ENCODE data around the gene NDUFAF8. TPM values are rescaled to one million over a fixed set of nuclear protein-coding genes. Genes with fewer than 3 reads are reported as not detected.
A peak's percentile ranks its signal among the peaks of the same experiment; 100 is the strongest.

Gene NDUFAF8
- total and polyA plus RNA-seq, 7 experiments from 2014 or later, result 34.2 to 85.9 (median 45.1) TPM

DNA sequence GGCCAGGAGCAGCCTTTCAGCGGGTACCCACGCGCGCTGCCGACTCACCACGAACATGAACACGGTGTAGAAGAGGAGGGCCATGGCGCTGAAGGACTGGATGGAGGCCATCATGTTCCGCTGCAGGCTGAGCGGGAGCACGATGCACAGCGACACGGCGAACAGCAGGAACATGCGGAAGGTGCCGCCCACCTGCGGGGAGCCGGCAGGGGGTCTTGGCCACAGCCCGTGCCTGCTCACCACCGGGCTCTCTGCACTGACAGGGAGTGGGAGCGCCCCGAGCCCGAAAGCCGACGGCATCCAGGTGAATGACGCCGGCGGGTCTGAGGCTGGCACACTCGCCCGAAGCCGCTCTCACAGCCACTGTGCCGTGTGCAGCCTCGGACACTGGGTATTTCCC is 43.0 kb downstream of the NDUFAF8 start:
- intact Hi-C loops (cut with micrococcal nuclease), result no loop called here
- POLR2A ChIA-PET, result interaction anchor here (1.2 kb wide), 1 partner anchor 13 kb away, joined by 3 read pairs; the partner anchor contains the start of gene SLC38A10
- peaks cover 20 to 31% (median 27%) of the 10 kb centered on the region in 7 donors for H3K4me1 Mint-ChIP-seq
- no peak overlapping the region for H3K4me3 ChIP-seq (ENCODE audit: low read length)
- H3K27ac Mint-ChIP-seq, result no peak overlapping the region
- peaks cover 0 to 26% (median 7%) of the 10 kb centered on the region in 5 donors for H3K36me3 Mint-ChIP-seq
- CTCF ChIA-PET, result no interaction called here
- no peaks in the 10 kb centered on the region for H3K27me3 ChIP-seq (ENCODE audit: control insufficient read depth in 2 of 2, insufficient read depth in 2 of 2, low read length in 2 of 2)
- ATAC-seq (no peak), DNase-seq (no peak)
- H3K36me3 ChIP-seq (ENCODE audit: control insufficient read depth in 2 of 3, insufficient read depth in 3 of 3, low read length in 3 of 3), result peaks cover 0 to 57% (median 4%) of the 10 kb centered on the region in 3 experiments
- no peaks in the 10 kb centered on the region for H3K9me3 Mint-ChIP-seq
- H3K27me3 Mint-ChIP-seq, result no peaks in the 10 kb centered on the region
- H3K4me3 Mint-ChIP-seq, result no peak overlapping the region
- no peaks in the 10 kb centered on the region for H3K9me3 ChIP-seq (ENCODE audit: control insufficient read depth in 2 of 3, low read length in 3 of 3)
- H3K4me1 ChIP-seq (ENCODE audit: control insufficient read depth in 2 of 2, insufficient read depth in 2 of 2, low read length in 2 of 2), result peaks cover 16 to 17% of the 10 kb centered on the region in 2 donors
- H3K27ac ChIP-seq (ENCODE audit: low read depth, low read length), result no peak overlapping the region

DNA sequence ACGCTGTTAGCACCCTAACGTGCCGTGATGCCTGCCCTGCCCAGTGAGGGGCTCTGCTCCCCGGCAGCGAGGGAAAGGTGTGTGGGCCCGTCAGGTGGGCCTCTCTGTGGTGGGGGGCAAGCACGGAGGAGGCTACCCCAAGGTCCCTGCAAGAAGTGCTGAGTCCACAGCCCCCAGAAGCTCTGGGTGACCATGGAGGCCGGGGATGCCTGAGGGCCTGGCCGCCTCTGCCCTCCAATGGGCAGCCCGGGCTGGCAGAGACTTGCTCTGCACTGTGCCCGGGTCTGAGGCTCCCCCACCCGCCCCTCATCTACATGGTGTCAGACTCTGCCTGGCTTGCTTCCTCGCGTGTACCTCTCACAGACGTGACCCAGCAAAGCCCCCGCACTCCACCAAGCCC is 43.8 kb downstream of the NDUFAF8 start:
- Mint-ChIP-seq H3K4me1 (peaks cover 24 to 38% (median 32%) of the 10 kb centered on the region in 7 donors), H3K9me3 (no peaks in the 10 kb centered on the region), H3K27ac (no peak overlapping the region), H3K36me3 (peaks cover 0 to 24% (median 7%) of the 10 kb centered on the region in 5 donors), H3K4me3 (no peak overlapping the region), H3K27me3 (no peaks in the 10 kb centered on the region)
- H3K4me3 ChIP-seq (ENCODE audit: low read length), result no peak overlapping the region
- CTCF ChIA-PET, result no interaction called here
- H3K36me3 ChIP-seq (ENCODE audit: control insufficient read depth in 2 of 3, insufficient read depth in 3 of 3, low read length in 3 of 3), result peaks cover 0 to 57% (median 4%) of the 10 kb centered on the region in 3 experiments
- H3K27me3 ChIP-seq (ENCODE audit: control insufficient read depth in 2 of 2, insufficient read depth in 2 of 2, low read length in 2 of 2), result no peaks in the 10 kb centered on the region
- no peak overlapping the region for H3K27ac ChIP-seq (ENCODE audit: low read depth, low read length)
- no peaks in the 10 kb centered on the region for H3K9me3 ChIP-seq (ENCODE audit: control insufficient read depth in 2 of 3, low read length in 3 of 3)
- no peak for ATAC-seq
- intact Hi-C loops (cut with micrococcal nuclease), result no loop called here
- POLR2A ChIA-PET, result no interaction called here
- H3K4me1 ChIP-seq (ENCODE audit: control insufficient read depth in 2 of 2, insufficient read depth in 2 of 2, low read length in 2 of 2), result peaks cover 16 to 17% of the 10 kb centered on the region in 2 donors
- DNase-seq, result no peak

DNA sequence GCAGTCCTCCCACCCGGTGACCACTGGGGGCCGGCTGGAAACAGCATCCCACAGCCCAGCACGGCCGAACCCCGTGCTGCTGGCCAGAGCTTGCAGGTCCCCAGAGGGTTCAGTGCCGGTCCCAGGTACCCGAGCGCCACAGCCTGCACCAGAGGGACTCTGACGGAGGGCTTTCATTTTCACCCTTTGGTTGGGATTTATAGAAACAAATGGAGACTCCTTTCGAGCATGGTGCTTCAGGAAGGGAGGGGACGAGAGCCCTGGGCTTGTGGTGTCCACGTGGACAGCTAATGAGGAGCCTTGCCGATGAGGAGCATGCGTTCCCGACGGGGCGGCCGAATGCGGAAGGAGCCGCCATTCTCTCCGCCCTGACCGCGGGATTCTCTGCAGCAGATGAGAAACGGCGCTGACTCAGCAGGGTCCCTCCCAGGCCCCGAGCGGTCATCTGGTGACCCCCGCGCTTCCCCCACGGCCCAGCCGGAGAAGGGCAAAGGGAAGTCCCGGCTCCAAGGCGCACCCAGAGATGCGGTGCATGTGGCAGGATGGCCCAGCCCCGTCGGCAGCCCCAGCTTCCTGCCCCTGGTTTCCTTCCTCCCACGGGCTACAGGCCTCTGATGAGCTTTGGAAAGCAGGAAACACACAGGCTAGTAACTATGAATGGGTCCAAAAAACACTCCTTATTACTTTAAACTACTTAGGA is 46.2 kb downstream of the NDUFAF8 start:
- peaks cover 0 to 49% (median 4%) of the 10 kb centered on the region in 3 experiments for H3K36me3 ChIP-seq (ENCODE audit: control insufficient read depth in 2 of 3, insufficient read depth in 3 of 3, low read length in 3 of 3)
- Mint-ChIP-seq H3K4me3 (peak overlapping the region; percentile 83 to 90 (median 84)), H3K4me1 (peaks cover 33 to 45% (median 38%) of the 10 kb centered on the region in 7 donors), H3K27me3 (no peaks in the 10 kb centered on the region), H3K36me3 (peaks cover 0 to 15% (median 6%) of the 10 kb centered on the region in 5 donors), H3K27ac (peak overlapping the region; percentile 66 to 94 (median 79)), H3K9me3 (no peaks in the 10 kb centered on the region)
- DNase-seq (peak; percentile 18 to 74 (median 46)), ATAC-seq (peak; percentile 94)
- H3K27me3 ChIP-seq (ENCODE audit: control insufficient read depth in 2 of 2, insufficient read depth in 2 of 2, low read length in 2 of 2), result no peaks in the 10 kb centered on the region
- ChIA-PET POLR2A (interaction anchor here (0.7 to 1.5 kb wide), 4 partner anchors 8 to 17 kb away, joined by 3 read pairs; partner anchors contain the start of gene SLC38A10), CTCF (interaction anchor here (0.5 to 1.5 kb wide), 3 partner anchors 10 to 200 kb away, joined by 3 to 5 read pairs (median 4); no protein-coding TSS in a partner anchor)
- H3K4me1 ChIP-seq (ENCODE audit: control insufficient read depth in 2 of 2, insufficient read depth in 2 of 2, low read length in 2 of 2), result peaks cover 16 to 17% of the 10 kb centered on the region in 2 donors
- H3K9me3 ChIP-seq (ENCODE audit: control insufficient read depth in 2 of 3, low read length in 3 of 3), result no peaks in the 10 kb centered on the region
- peak overlapping the region; percentile 79 for H3K4me3 ChIP-seq (ENCODE audit: low read length)
- intact Hi-C loops (cut with micrococcal nuclease), result loop anchor here in 1 of 2 donors (1.0 kb wide), 1 partner anchor 10 kb away; the partner anchor contains the start of gene SLC38A10
- peak overlapping the region; percentile 68 for H3K27ac ChIP-seq (ENCODE audit: low read depth, low read length)

DNA sequence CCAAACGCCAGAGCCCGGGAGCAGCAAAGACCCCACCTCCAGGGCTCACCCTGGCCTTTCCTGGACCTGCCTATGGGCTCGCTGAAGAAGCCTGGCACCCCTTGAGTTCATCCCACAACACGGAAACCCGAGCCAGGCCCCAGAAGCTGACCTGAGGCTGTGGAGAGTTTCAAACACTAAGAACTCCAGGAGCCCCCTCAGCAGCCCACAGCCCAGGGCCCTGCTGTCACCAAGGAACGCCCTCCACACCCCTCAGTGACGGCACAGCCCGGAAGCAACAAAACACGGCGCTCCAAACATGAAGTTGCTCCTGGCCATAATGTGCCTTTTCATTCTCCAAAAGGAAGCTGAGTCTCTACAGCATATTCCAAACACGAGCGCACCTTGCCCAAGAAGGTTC is 46.8 kb downstream of the NDUFAF8 start:
- H3K4me3 ChIP-seq (ENCODE audit: low read length), result peak overlapping the region; percentile 79
- no peaks in the 10 kb centered on the region for H3K9me3 Mint-ChIP-seq

DNA sequence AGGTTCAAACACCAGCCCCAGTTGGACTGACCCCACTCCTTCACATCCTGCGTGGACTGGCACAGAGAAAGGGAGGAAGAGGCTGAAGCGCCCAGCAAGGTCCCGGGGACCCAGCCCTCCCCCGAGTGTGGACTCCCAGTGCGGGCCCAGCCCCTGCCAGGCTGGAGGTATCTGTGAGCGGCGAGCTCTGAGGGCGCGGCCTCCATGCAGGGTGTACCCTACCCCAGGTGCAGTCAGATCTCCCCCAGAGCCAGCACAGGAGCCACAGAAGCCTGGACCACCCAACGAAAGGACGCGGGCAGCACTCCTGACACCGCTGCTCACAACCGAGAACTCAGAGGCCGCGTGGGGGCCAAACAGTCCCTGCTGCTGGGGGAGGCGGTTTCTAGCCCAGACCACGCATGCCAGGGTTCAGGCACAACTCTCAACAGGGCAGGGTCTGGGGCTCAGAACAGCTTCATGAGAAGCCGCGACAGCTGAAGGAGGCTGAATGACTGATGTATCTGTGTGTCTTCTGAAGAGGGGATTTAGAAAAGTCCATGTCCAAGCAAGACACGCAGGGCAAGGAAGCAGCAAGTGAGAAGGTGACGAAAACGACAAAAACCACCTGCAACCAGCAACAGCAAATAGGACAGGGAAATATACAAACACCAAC is 47.5 kb downstream of the NDUFAF8 start:
- no peaks in the 10 kb centered on the region for H3K27me3 Mint-ChIP-seq
- intact Hi-C loops (cut with micrococcal nuclease), result no loop called here
- POLR2A ChIA-PET, result interaction anchor here (0.8 to 1.5 kb wide), 2 partner anchors 9 to 11 kb away, joined by 3 read pairs; partner anchors contain the start of gene SLC38A10

More for the DNA sequence above, 46.8 kb downstream of the NDUFAF8 start:
- H3K9me3 ChIP-seq (ENCODE audit: control insufficient read depth in 2 of 3, low read length in 3 of 3), result no peaks in the 10 kb centered on the region
- POLR2A ChIA-PET, result interaction anchor here (0.8 to 1.5 kb wide), 3 partner anchors 8 to 10 kb away, joined by 3 read pairs; partner anchors contain the start of gene SLC38A10
- Mint-ChIP-seq H3K4me3 (peak overlapping the region; percentile 83 to 90 (median 84)), H3K27me3 (no peaks in the 10 kb centered on the region), H3K27ac (peak overlapping the region in 8 of 9 donors; percentile 66 to 94 (median 78)), H3K4me1 (peaks cover 33 to 47% (median 39%) of the 10 kb centered on the region in 7 donors), H3K36me3 (peaks cover 0 to 14% (median 4%) of the 10 kb centered on the region in 5 donors)
- DNase-seq (no peak), ATAC-seq (peak; percentile 14)
- H3K36me3 ChIP-seq (ENCODE audit: control insufficient read depth in 2 of 3, insufficient read depth in 3 of 3, low read length in 3 of 3), result peaks cover 0 to 43% (median 4%) of the 10 kb centered on the region in 3 experiments
- H3K27ac ChIP-seq (ENCODE audit: low read depth, low read length), result peak overlapping the region; percentile 68
- peaks cover 16 to 17% of the 10 kb centered on the region in 2 donors for H3K4me1 ChIP-seq (ENCODE audit: control insufficient read depth in 2 of 2, insufficient read depth in 2 of 2, low read length in 2 of 2)
- CTCF ChIA-PET, result interaction anchor here (0.5 to 1.5 kb wide), 3 partner anchors 10 to 199 kb away, joined by 3 to 5 read pairs (median 4); no protein-coding TSS in a partner anchor
- intact Hi-C loops (cut with micrococcal nuclease), result loop anchor here in 1 of 2 donors (1.0 kb wide), 1 partner anchor 9 kb away; the partner anchor contains the start of gene SLC38A10
- no peaks in the 10 kb centered on the region for H3K27me3 ChIP-seq (ENCODE audit: control insufficient read depth in 2 of 2, insufficient read depth in 2 of 2, low read length in 2 of 2)

DNA sequence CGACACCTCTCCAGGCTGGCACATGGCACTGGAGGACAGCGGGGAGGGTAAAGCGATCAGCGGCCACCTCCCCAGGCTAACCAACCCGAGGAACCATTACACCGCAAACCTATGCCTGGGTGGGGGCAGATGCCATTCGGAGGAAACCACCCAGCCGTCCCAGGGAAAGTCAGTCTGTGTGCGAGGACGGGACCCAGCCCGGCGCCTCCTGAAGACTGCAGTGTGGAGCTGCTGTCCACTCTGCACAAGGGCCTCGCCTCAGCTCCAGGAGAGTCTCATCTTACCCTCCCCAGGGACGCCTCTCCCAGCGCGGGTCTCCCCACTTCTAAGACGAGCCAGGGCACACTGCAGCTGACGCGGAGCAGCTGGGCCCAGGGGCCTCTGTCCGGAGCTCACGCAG is 48.0 kb downstream of the NDUFAF8 start:
- DNase-seq (no peak), ATAC-seq (no peak)
- H3K4me3 ChIP-seq (ENCODE audit: low read length), result no peak overlapping the region
- peak overlapping the region in 6 of 9 donors; percentile 56 to 88 (median 74) for H3K27ac Mint-ChIP-seq
- H3K9me3 ChIP-seq (ENCODE audit: control insufficient read depth in 2 of 3, low read length in 3 of 3), result no peaks in the 10 kb centered on the region
- intact Hi-C loops (cut with micrococcal nuclease), result no loop called here
- H3K36me3 Mint-ChIP-seq, result peaks cover 0 to 16% (median 4%) of the 10 kb centered on the region in 5 donors
- H3K27me3 ChIP-seq (ENCODE audit: control insufficient read depth in 2 of 2, insufficient read depth in 2 of 2, low read length in 2 of 2), result no peaks in the 10 kb centered on the region
- POLR2A ChIA-PET, result no interaction called here
- H3K4me1 ChIP-seq (ENCODE audit: control insufficient read depth in 2 of 2, insufficient read depth in 2 of 2, low read length in 2 of 2), result peaks cover 16 to 21% of the 10 kb centered on the region in 2 donors
- H3K36me3 ChIP-seq (ENCODE audit: control insufficient read depth in 2 of 3, insufficient read depth in 3 of 3, low read length in 3 of 3), result peaks cover 0 to 37% (median 4%) of the 10 kb centered on the region in 3 experiments
- H3K4me1 Mint-ChIP-seq, result peaks cover 34 to 58% (median 45%) of the 10 kb centered on the region in 7 donors
- CTCF ChIA-PET, result interaction anchor here (0.6 to 0.7 kb wide), 2 partner anchors 12 to 267 kb away, joined by 3 read pairs; no protein-coding TSS in a partner anchor
- H3K27ac ChIP-seq (ENCODE audit: low read depth, low read length), result no peak overlapping the region
- no peaks in the 10 kb centered on the region for H3K27me3 Mint-ChIP-seq
- H3K4me3 Mint-ChIP-seq, result peak overlapping the region in 7 of 10 donors; percentile 16 to 88 (median 51)
- no peaks in the 10 kb centered on the region for H3K9me3 Mint-ChIP-seq

More for the DNA sequence above, 47.5 kb downstream of the NDUFAF8 start:
- peaks cover 0 to 16% (median 4%) of the 10 kb centered on the region in 5 donors for H3K36me3 Mint-ChIP-seq
- peaks cover 34 to 54% (median 43%) of the 10 kb centered on the region in 7 donors for H3K4me1 Mint-ChIP-seq
- H3K9me3 Mint-ChIP-seq, result no peaks in the 10 kb centered on the region
- ATAC-seq (no peak), DNase-seq (no peak)
- H3K27me3 ChIP-seq (ENCODE audit: control insufficient read depth in 2 of 2, insufficient read depth in 2 of 2, low read length in 2 of 2), result no peaks in the 10 kb centered on the region
- H3K4me1 ChIP-seq (ENCODE audit: control insufficient read depth in 2 of 2, insufficient read depth in 2 of 2, low read length in 2 of 2), result peaks cover 16 to 20% of the 10 kb centered on the region in 2 donors
- H3K9me3 ChIP-seq (ENCODE audit: control insufficient read depth in 2 of 3, low read length in 3 of 3), result no peaks in the 10 kb centered on the region
- peak overlapping the region in 7 of 9 donors; percentile 71 to 94 (median 86) for H3K27ac Mint-ChIP-seq
- peak overlapping the region in 9 of 10 donors; percentile 23 to 88 (median 84) for H3K4me3 Mint-ChIP-seq
- no peak overlapping the region for H3K27ac ChIP-seq (ENCODE audit: low read depth, low read length)
- H3K4me3 ChIP-seq (ENCODE audit: low read length), result no peak overlapping the region
- CTCF ChIA-PET, result no interaction called here
- H3K36me3 ChIP-seq (ENCODE audit: control insufficient read depth in 2 of 3, insufficient read depth in 3 of 3, low read length in 3 of 3), result peaks cover 0 to 41% (median 4%) of the 10 kb centered on the region in 3 experiments
